ENCODE measurements around the gene GPS1.

Gene GPS1

DNA sequence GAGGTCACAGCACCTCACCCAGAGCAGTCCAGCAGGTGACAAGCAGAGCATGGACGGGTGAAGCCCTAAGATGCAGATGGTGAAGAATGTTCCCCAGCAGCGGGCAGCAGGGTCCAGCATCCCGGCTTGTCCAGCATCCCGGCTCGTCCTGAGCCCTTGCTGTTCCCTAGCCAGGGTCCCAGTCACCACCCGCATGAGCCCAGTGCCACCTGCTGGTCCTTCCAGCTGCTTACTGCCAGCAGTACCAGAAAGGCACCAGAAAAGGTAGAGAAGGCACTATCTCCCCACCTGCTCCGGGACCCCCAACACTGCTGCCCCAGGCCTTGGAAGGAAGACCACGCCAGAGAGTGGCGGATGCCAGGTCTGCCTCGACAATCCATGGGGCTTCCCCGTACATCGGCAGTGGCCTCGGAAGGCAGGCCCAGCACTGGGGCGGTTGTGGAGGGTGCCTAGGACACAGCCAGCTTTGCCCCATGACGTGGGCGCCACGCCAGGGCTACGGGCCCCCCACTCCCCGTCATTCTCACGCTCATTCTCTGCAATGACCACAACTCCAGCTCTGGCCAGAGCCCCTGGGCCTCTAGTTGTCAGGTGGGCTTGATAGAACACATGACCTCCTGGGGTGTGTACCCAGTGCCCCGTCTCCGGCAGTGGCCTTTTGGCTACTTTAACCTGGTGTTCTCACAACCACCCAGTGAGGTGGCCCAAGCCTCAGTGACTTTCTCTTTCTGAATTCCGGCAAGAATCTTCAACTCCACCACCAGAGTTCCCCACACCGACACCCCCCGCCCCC is 30.4 kb upstream of the GPS1 start:
- Histone ChIP-seq H3K36me3 (ENCODE audit: control insufficient read depth, insufficient read depth, low read length) (0 out of 2 replicates have a peak, but pooled peaks cover 2% of the 10 kb centered on the region), H3K27me3 (ENCODE audit: control insufficient read depth, insufficient read depth, low read length) (no peaks in the 10 kb centered on the region), H3K9me3 (ENCODE audit: control insufficient read depth, insufficient read depth, low read length) (no peaks in the 10 kb centered on the region), H3K27ac (ENCODE audit: low read length) (no peak overlapping the region), H3K4me1 (ENCODE audit: control insufficient read depth, insufficient read depth, low read length) (peaks cover 1% of the 10 kb centered on the region), H3K4me3 (ENCODE audit: low read length) (no peak overlapping the region)
- no CpG with 5 or more reads among the region's 25 CpGs for WGBS (ENCODE audit: insufficient coverage, insufficient read length)
- DNase-seq (ENCODE audit: low read depth, low spot score), result no peak

GRCh38 chr17:82021900-82022309 is 29.8 kb upstream of the GPS1 start:
- Histone ChIP-seq H3K4me1 (ENCODE audit: control insufficient read depth, insufficient read depth, low read length) (peaks cover 1% of the 10 kb centered on the region), H3K27ac (ENCODE audit: low read length) (no peak overlapping the region), H3K36me3 (ENCODE audit: control insufficient read depth, insufficient read depth, low read length) (0 out of 2 replicates have a peak, but pooled peaks cover 2% of the 10 kb centered on the region), H3K9me3 (ENCODE audit: control insufficient read depth, insufficient read depth, low read length) (no peaks in the 10 kb centered on the region), H3K4me3 (ENCODE audit: low read length) (peak overlapping the region; percentile 57), H3K27me3 (ENCODE audit: control insufficient read depth, insufficient read depth, low read length) (no peaks in the 10 kb centered on the region)
- WGBS (ENCODE audit: insufficient coverage, insufficient read length), result no CpG with 5 or more reads among the region's 10 CpGs
- DNase-seq (ENCODE audit: low read depth, low spot score), result no peak

DNA sequence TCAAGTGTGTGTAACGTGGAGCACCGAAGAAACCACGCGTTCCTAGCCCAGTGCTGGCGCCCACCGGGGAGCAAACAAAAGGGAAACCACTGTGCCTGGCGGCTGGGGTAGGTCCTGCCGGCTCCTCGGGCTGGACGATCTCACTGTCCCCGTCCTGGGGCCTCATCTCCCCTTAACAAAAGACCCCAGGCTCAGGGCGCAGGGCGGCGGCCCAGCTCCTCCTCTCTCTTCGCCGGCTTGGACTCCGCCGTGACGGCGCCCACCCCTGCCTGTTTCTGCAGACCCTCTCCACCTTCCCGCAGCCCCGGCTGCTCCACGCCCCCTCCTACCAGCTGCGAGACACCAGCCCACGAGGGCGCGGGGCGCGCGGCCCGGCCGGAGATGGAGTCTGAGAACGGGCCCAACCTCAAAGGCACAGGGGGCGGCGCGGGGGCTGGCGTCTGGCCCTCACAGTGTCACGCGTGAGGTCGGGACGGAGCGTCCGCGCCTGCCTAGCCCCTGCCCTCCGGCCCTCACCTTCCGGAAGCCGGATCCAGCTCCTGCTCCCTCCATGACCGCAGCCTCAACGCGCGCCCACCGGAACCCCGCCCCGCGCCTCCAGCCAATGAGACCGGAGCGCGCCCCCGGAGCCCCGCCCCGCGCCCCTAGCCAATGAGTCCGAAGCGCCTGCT is 29.3 kb upstream of the GPS1 start, which contains the start of gene CENPX:
Gene CENPX, minus strand, starts transcription at position 569 of the 671 bp plus-strand sequence. Its CDS starts 17 bp downstream, at position 552.
- no peak for DNase-seq (ENCODE audit: low read depth, low spot score)

GRCh38 chr17:82022981-82023446 is 28.7 kb upstream of the GPS1 start, which contains the start of gene LRRC45:
Gene LRRC45 (plus strand): TSS chr17:82023305. CDS start chr17:82023644, 339 bp downstream.
- no peaks in the 10 kb centered on the region for H3K9me3 ChIP-seq (ENCODE audit: control insufficient read depth, insufficient read depth, low read length)
- peaks cover 2% of the 10 kb centered on the region; the same call in 1 of the 2 replicates for H3K36me3 ChIP-seq (ENCODE audit: control insufficient read depth, insufficient read depth, low read length)
- H3K4me1 ChIP-seq (ENCODE audit: control insufficient read depth, insufficient read depth, low read length), result peaks cover 1% of the 10 kb centered on the region
- H3K27me3 ChIP-seq (ENCODE audit: control insufficient read depth, insufficient read depth, low read length), result no peaks in the 10 kb centered on the region
- H3K27ac ChIP-seq (ENCODE audit: low read length), result no peak within 1 kb of the TSS
- no CpG with 5 or more reads among the region's 42 CpGs for WGBS (ENCODE audit: insufficient coverage, insufficient read length)
- DNase-seq (ENCODE audit: low read depth, low spot score), result peak; percentile 98
- peak within 1 kb of the TSS; percentile 64 for H3K4me3 ChIP-seq (ENCODE audit: low read length)

More for the DNA sequence above, 29.3 kb upstream of the GPS1 start, which contains the start of gene CENPX:
- Histone ChIP-seq H3K27ac (ENCODE audit: low read length) (no peak within 1 kb of the TSS), H3K4me3 (ENCODE audit: low read length) (peak within 1 kb of the TSS; percentile 64), H3K36me3 (ENCODE audit: control insufficient read depth, insufficient read depth, low read length) (0 out of 2 replicates have a peak, but pooled peaks cover 2% of the 10 kb centered on the region), H3K9me3 (ENCODE audit: control insufficient read depth, insufficient read depth, low read length) (no peaks in the 10 kb centered on the region), H3K4me1 (ENCODE audit: control insufficient read depth, insufficient read depth, low read length) (peaks cover 1% of the 10 kb centered on the region), H3K27me3 (ENCODE audit: control insufficient read depth, insufficient read depth, low read length) (no peaks in the 10 kb centered on the region)
- no CpG with 5 or more reads among the region's 64 CpGs for WGBS (ENCODE audit: insufficient coverage, insufficient read length)

- H3K4me1 ChIP-seq (ENCODE audit: control insufficient read depth, insufficient read depth, low read length), result peaks cover 1% of the 10 kb centered on the region
- H3K27ac ChIP-seq (ENCODE audit: low read length), result no peak overlapping the region
- no peak for DNase-seq (ENCODE audit: low read depth, low spot score)
- H3K9me3 ChIP-seq (ENCODE audit: control insufficient read depth, insufficient read depth, low read length), result no peaks in the 10 kb centered on the region
- no peaks in the 10 kb centered on the region; the same call in 1 of the 2 replicates for H3K36me3 ChIP-seq (ENCODE audit: control insufficient read depth, insufficient read depth, low read length)
- H3K27me3 ChIP-seq (ENCODE audit: control insufficient read depth, insufficient read depth, low read length), result no peaks in the 10 kb centered on the region
- peak overlapping the region; percentile 64; the same call in 1 of the 2 replicates for H3K4me3 ChIP-seq (ENCODE audit: low read length)
- WGBS (ENCODE audit: insufficient coverage, insufficient read length), result no CpG with 5 or more reads among the region's 55 CpGs
Observed at GRCh38 chr17:82023447-82024241, 28.1 kb upstream of the GPS1 start.

- H3K9me3 ChIP-seq (ENCODE audit: control insufficient read depth, insufficient read depth, low read length), result no peaks in the 10 kb centered on the region
- H3K4me3 ChIP-seq (ENCODE audit: low read length), result no peak overlapping the region
- DNase-seq (ENCODE audit: low read depth, low spot score), result no peak
- H3K27ac ChIP-seq (ENCODE audit: low read length), result no peak overlapping the region
- no CpG with 5 or more reads among the region's 17 CpGs for WGBS (ENCODE audit: insufficient coverage, insufficient read length)
- peaks cover 1% of the 10 kb centered on the region for H3K4me1 ChIP-seq (ENCODE audit: control insufficient read depth, insufficient read depth, low read length)
- no peaks in the 10 kb centered on the region for H3K27me3 ChIP-seq (ENCODE audit: control insufficient read depth, insufficient read depth, low read length)
- H3K36me3 ChIP-seq (ENCODE audit: control insufficient read depth, insufficient read depth, low read length), result peaks cover 2% of the 10 kb centered on the region; the same call in 1 of the 2 replicates
Observed at GRCh38 chr17:82024859-82025258, 26.8 kb upstream of the GPS1 start.

GRCh38 chr17:82025401-82026107 is 26.1 kb upstream of the GPS1 start:
- Histone ChIP-seq H3K36me3 (ENCODE audit: control insufficient read depth, insufficient read depth, low read length) (peaks cover 2% of the 10 kb centered on the region; the same call in 1 of the 2 replicates), H3K27ac (ENCODE audit: low read length) (no peak overlapping the region), H3K27me3 (ENCODE audit: control insufficient read depth, insufficient read depth, low read length) (no peaks in the 10 kb centered on the region), H3K4me1 (ENCODE audit: control insufficient read depth, insufficient read depth, low read length) (peaks cover 1% of the 10 kb centered on the region), H3K9me3 (ENCODE audit: control insufficient read depth, insufficient read depth, low read length) (no peaks in the 10 kb centered on the region), H3K4me3 (ENCODE audit: low read length) (no peak overlapping the region)
- WGBS (ENCODE audit: insufficient coverage, insufficient read length), result no CpG with 5 or more reads among the region's 25 CpGs
- DNase-seq (ENCODE audit: low read depth, low spot score), result no peak

- no peak overlapping the region for H3K27ac ChIP-seq (ENCODE audit: low read length)
- WGBS (ENCODE audit: insufficient coverage, insufficient read length), result no CpG with 5 or more reads among the region's 13 CpGs
- peaks cover 3% of the 10 kb centered on the region; the same call in 1 of the 2 replicates for H3K4me1 ChIP-seq (ENCODE audit: control insufficient read depth, insufficient read depth, low read length)
- H3K9me3 ChIP-seq (ENCODE audit: control insufficient read depth, insufficient read depth, low read length), result no peaks in the 10 kb centered on the region
- no peak for DNase-seq (ENCODE audit: low read depth, low spot score)
- no peak overlapping the region for H3K4me3 ChIP-seq (ENCODE audit: low read length)
- peaks cover 2% of the 10 kb centered on the region; the same call in 1 of the 2 replicates for H3K36me3 ChIP-seq (ENCODE audit: control insufficient read depth, insufficient read depth, low read length)
- H3K27me3 ChIP-seq (ENCODE audit: control insufficient read depth, insufficient read depth, low read length), result no peaks in the 10 kb centered on the region
Observed at GRCh38 chr17:82028246-82028645, 23.5 kb upstream of the GPS1 start.

DNA sequence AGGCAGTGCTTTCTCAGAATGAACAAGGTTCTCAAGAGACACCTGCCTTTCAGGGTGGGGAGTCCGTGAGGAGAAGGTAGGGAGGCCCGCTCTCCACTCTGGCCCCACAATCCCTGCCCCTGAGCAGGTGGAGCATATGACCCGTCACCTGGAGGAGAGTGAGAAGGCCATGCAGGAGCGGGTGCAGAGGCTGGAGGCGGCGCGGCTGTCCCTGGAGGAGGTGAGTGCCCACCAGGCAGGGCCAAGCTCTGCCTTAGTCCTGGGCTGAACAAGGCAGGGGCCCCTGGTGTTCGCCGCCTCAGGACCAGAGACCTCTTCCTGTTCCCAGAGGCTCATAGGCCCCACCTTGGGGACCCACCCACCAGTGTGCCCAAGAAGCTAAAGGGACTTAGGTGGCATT is 22.7 kb upstream of the GPS1 start:
- peaks cover 3% of the 10 kb centered on the region; the same call in 1 of the 2 replicates for H3K4me1 ChIP-seq (ENCODE audit: control insufficient read depth, insufficient read depth, low read length)
- no CpG with 5 or more reads among the region's 9 CpGs for WGBS (ENCODE audit: insufficient coverage, insufficient read length)
- DNase-seq (ENCODE audit: low read depth, low spot score), result no peak
- H3K9me3 ChIP-seq (ENCODE audit: control insufficient read depth, insufficient read depth, low read length), result no peaks in the 10 kb centered on the region
- no peak overlapping the region for H3K27ac ChIP-seq (ENCODE audit: low read length)
- H3K36me3 ChIP-seq (ENCODE audit: control insufficient read depth, insufficient read depth, low read length), result peaks cover 2% of the 10 kb centered on the region; the same call in 1 of the 2 replicates
- H3K4me3 ChIP-seq (ENCODE audit: low read length), result no peak overlapping the region
- no peaks in the 10 kb centered on the region for H3K27me3 ChIP-seq (ENCODE audit: control insufficient read depth, insufficient read depth, low read length)

Measured in iPS DF 6.9 (cell line).